Raji (cell line): ENCODE results near the gene EML3.
A peak's percentile ranks its signal among the peaks of the same experiment; 100 is the strongest.

Experiments used
- POLR2A ChIP-seq: IDR thresholded peaks from 2 replicates; pipeline ENCODE4 v1.6.1; 2011; ENCODE audit warnings: low read depth, low read length, control low read depth; ENCODE audit not compliant: insufficient read depth

The EML3 gene

DNA sequence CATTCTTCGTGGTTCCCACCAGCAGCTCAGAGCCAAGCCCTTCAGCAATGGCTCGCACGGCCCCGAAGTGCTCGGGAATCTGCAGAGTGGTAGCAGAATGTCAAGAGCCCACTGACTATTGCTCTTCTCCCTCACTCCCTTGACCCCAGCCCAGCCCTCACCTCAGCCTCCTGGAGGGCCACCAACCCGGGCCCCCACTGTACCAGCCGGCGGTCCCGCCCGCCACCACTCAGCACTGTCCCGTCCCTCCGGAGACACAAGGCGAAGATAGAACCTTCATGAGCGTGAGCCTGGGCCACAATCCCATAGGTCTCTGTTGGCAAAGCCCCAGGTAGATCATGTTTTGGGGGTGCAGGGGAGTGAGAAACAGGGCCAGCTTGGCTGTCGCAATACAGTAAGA lies 6.7 kb downstream of the EML3 start:
- no peak for TF ChIP-seq POLR2A

DNA sequence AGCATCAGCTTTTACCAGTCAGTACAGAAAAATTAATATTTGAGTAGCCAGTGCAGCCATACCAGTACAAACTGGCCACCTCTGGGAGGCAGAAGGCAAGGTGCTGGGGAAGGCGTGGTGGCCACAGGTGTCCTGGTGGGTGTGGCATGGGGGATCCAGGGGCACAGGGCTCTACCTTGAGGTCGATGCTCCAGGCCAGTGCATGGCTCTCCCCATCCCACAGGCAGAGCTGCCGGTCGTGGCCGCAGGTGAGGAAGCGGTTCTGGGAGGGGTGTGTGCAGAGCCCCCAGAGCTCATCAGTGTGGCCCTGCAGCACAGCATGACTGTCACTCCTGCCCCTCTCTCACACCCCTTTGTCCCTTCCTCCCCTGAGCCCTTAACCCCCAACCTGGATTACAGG lies 7.1 kb downstream of the EML3 start:
- TF ChIP-seq POLR2A, result no peak

DNA sequence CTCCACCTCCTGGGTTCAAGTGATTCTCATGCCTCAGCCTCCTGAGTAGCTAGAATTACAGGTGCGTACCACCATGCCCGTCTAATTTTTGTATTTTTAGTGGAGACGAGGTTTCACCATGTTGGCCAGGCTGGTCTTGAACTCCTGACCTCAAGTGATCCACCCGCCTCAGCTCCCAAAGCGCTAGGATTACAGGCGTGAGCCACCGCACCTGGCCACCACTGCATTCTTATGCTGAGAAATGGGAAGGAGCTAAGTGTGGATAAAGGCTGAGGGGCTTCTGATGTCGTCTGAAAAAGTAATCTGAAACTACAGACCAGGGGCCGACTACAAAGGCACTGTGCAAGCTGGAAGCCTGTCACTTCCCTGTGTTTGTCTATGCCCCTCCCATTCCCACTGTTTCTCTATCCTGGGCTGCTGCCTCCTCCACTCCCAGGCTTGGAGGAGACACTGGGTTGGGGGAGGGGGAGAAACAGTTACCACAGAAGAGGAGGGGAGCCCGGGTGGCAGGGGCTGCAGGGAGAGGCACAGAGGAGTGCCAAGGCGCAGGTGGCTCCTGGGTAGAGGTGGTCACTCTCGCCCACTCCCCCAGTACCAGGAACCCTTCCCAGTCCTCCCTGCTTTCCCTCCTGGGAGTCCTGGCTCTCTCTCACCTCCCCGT lies 8.0 kb downstream of the EML3 start:
- TF ChIP-seq POLR2A, result no peak

DNA sequence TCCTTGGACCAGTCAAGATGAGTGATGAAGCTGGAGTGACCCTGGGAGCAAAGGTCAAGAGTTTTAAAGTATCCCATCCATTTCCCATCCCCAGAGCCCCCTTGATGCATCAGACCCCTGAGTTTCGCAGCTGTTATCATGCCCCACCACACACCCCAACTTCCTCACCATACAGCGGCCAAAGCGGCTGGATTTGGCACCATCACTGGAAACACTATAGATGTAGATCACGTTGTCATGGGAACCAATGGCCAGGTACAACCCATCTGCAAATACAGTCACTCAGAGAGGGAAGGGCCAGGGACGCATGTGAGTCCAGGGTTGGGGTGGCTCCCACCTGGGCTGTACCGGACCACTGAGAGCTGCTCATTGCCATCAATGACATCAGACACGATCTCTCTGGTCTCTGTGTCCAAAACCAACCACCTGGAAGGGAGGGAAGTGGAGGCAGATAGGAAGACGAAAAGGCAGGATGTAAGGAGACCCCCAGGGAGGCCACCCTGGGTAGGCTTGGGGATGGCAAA lies 8.7 kb downstream of the EML3 start:
- no peak for TF ChIP-seq POLR2A

- TF ChIP-seq POLR2A, result no peak
These were observed 9.5 kb downstream of the EML3 start for GRCh38 chr11:62603072-62603408.

GRCh38 chr11:62602141-62603071 lies 10.2 kb downstream of the EML3 start:
- TF ChIP-seq POLR2A, result no peak

DNA sequence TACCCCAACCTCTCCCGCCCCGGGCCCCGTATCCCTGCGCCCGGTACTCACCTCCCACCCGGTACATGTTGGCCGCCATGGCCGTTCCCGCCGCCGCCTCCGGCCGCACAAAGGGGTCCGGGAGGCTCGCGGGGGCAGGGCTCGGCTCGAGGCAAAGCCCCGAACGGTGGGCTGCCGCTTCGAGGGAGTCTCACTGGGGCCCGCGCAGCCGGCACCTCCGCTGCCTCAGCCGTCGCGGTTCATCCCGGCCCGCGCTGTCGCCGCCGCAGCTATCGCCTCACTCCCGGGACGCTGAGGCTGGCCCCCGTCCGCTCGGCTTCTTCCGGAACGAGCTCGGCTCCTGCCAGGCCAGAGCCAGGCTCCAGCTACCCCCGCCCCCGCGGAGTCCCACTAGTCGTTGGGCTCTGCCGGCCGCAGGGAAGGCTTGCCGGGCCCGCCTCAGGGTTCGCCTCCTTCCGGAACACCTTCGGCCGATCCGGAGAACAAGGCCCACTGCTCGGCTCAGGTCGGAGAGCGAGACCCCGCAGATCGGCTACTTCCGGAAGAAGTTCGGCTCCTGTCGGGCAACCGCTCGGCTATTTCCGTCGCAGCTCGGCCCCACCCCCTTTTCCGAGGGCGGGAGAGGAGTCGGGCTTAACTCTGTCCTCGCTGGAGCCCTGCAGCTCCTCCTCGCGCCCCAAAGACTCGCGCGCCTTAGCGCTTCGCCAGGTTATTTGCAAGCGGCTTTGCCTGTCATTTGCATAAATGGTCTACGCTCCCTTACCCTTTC lies 11.0 kb downstream of the EML3 start, which contains the start of gene MTA2:
TSS of gene MTA2 (minus strand) at position 494 of the 769 bp plus-strand sequence. CDS start at position 79, 415 bp downstream.
- TF ChIP-seq POLR2A, result peak; percentile 74

DNA sequence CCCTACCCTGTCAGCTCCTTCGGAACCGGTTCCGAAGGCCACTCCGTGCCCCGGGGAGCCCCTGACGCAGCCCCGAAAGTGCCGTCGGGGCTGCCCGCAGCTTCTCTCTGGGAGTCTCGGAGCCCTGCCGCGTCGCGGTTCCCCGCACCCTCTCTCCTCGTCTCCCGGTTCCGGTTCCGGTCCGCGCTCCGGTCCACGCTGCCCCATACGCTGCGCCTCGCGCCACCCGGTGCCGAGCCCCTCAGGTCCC lies 11.5 kb downstream of the EML3 start:
- no peak; the same call in 1 of the 2 replicates for TF ChIP-seq POLR2A

DNA sequence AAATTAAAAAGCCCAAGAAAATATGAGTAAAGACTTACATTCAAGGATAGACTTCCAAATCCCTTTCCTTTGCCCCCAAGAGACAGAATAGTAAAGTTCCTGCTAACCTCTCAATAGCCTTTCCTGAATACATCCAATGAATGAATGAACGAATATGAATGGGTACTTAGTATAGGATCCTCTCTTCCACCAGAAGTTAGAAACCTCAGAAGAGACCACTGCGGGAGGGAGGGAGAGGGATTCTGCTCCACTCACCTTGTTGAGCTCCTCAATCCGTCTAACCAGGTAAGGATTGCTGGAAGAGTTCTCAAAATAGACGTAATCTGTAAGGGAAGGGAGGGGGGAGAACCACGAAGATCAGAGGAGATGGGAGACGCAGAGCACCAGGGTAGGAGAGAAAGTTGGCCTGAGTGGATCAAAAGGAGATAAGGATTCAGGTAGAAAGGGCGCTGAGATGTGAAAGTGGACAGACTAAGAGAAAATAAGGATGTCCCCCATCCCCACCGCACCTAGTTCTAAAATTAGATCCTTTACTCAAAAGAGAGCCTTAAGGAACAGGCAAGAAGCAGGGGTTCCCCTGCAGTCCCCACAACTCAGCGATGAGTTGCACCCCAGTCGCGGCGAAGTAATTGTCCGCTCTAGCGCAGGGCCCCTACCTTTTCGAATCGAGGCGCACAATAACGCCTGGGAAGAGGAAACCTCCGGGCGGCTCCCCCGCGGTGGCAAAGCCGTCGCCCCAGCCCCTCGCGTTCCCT lies 12.0 kb downstream of the EML3 start:
- no peak for TF ChIP-seq POLR2A

- TF ChIP-seq POLR2A, result no peak
These were observed 12.7 kb downstream of the EML3 start for GRCh38 chr11:62599901-62600300.

GRCh38 chr11:62599069-62599696 lies 13.4 kb downstream of the EML3 start:
- TF ChIP-seq POLR2A, result no peak

DNA sequence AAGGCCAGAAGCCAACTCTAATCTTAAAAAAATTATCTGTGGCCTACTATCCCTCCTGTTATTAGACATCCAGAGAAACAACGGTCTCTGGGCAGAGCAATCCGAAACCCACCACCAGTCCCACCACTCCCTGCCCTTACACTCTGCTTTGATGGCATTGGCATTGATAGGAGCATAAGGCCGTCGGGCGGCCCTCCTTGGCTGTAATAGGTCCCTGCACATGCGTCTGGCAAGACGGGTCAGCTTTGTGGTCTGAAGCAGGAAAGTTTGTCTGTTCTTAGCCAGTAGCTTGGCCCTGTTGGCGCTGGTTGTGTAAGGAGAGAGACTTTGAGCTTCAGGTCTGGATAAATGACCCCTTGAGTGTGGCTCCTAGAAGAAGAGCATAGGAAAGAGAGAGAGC lies 17.5 kb downstream of the EML3 start:
- TF ChIP-seq POLR2A, result no peak

- TF ChIP-seq POLR2A, result 0 out of 2 replicates have a peak, but pooled peaks have one; percentile 33
These were observed 19.0 kb downstream of the EML3 start for GRCh38 chr11:62593434-62594044.

GRCh38 chr11:62592989-62593421 lies 19.6 kb downstream of the EML3 start:
- TF ChIP-seq POLR2A, result no peak
